Activated naive CD4-positive, alpha-beta T cell treated with Interleukin-2 at 50 U/mL for 16 hours (primary cell): ENCODE results near the gene FOXK2.

ENCODE experiments used
- DNase-seq: peaks from one replicate; pipeline ENCODE4 v3.0.0-alpha.2; 2020

Gene FOXK2

DNA sequence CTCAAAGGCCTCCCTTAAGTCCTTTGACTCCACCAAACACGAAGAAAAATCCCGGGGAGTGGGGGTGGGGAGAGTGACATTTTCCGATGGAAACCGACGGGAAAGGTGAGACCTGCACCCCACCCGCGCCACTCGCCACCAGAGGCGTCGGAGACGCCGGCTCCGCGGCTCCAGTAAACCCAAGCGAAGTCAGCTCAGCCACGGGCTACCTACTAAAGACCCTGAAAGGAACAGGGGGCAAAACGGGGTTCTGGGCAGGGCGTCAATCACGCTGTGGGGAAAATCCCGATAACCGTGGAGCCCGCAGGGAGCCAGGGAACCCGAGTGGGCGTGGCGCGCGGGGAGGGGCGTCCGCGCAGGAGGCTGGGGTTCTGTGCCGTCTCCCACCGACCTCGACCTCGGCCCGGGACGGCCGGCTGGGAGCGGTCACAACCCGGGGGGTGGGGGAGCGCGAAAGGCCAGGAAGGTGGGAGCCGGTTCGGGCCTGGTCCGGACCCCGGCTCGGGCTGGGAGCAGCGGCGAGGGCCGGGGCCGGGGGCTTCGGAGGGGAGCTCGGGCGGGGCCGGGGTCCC, 128.1 kb downstream of the FOXK2 start:
- peak; percentile 61 for DNase-seq

DNA sequence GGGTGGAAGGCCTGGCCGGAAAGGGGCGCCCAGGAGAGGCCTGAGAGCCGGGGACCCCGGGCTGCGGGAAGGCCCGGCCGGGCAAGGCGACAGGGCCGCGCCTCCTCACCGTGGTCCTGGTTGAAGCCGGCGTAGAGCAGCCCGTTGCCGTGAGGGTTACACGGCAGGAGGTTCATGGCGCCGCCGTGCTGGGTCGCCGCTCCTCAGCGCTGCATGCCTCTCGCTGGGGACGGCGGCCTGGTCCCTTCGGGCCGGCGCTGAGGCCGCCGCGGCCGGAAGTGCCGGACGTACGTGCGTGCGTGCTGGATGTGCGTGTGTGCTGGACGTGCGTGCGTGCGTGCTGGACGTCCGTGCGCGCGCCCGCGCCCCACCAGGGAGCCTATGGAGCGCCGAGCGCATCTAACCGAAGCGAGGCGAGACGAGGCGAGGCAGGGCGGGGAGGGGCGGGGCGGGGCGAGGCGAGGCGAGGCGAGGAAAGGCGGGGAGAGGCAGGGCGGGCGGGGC, 128.7 kb downstream of the FOXK2 start, which contains the start of gene WDR45B:
TSS of gene WDR45B (minus strand) at position 280 of the 504 bp plus-strand sequence. CDS start at position 176, 104 bp downstream.
- DNase-seq: peak; percentile 91

DNA sequence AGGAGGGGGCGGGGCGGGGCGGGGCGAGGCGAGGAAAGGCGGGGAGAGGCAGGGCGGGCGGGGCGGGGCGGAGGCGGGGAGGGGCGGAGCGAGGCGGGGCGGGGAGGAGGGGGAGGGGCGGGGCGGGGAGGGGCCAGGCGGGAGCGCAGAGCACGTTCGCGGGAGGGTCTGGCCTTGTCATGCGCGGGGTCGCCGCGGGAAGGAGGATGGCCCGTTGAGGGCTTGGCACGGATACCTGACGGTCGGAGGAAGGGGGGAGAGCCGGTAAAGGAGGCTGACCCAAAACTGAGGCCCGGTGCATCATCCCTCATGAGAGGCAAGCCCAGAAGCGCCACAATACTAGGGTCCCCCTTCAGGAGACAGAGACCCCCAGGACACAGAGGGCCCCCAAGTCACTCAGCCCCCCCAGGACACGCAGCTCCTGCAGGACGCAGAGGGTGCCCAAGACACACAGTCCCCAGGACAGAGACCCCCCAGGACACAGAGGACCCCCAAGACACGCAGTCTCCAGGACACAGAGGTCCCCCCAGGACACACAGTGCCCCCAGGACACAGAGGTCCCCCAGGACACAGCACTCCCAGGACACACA, 129.3 kb downstream of the FOXK2 start:
- DNase-seq: peak; percentile 48

DNA sequence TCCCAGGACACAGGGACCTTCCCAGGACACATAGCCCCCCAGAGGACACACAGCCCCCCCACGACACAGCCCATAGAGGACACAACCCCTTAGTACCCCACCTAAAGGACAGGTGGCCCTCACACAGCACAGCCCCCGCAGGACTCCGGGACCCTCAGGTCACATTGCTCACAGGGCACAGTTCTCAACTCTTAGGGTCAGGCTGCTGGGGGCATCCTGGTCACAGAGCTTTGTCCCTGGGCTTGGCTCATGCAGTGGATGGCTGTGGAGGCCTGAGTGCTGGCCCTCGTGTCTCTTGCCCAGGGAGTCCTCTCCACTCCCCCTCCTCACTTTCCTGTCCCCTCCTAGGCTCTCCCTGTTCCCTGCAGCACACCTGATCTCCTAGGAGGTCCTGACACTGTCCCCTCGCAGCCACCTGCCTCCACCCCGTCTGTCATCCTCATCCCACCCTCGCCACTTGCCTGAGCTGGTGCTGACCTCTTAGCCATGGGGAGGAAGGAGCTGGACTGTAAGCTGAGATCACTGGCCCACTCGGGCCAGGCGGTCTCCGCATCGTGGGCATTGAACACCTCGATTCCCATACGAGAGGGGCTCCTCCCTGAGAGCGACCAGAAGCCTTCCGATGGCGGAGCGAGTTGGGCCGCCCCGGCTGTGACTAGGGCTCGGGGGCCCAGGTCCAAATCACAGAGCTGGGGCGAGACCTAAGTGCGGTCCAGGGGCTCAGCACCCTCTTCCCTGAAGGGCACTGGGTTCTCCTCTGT, 130.1 kb downstream of the FOXK2 start:
- DNase-seq: no peak

DNA sequence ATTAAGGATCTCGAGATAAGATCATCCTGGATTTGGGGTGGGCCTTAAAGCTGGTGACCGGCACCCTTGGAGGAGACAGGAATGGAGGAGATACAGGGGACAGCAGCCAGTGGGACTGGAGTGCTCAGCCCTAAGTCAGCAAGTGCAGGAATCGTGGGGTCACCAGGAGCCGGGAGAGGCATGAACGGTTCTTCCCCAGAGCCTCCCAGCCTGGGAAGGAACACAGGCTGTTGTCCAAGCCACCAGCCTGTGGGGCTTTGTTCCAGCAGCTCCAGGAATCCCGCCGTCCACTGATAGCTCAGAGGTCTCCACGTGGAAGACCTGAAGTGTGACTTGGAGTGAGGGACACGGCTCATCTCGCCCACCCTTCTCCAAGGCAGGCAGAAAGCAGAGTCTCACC, 131.2 kb downstream of the FOXK2 start:
- DNase-seq: no peak

DNA sequence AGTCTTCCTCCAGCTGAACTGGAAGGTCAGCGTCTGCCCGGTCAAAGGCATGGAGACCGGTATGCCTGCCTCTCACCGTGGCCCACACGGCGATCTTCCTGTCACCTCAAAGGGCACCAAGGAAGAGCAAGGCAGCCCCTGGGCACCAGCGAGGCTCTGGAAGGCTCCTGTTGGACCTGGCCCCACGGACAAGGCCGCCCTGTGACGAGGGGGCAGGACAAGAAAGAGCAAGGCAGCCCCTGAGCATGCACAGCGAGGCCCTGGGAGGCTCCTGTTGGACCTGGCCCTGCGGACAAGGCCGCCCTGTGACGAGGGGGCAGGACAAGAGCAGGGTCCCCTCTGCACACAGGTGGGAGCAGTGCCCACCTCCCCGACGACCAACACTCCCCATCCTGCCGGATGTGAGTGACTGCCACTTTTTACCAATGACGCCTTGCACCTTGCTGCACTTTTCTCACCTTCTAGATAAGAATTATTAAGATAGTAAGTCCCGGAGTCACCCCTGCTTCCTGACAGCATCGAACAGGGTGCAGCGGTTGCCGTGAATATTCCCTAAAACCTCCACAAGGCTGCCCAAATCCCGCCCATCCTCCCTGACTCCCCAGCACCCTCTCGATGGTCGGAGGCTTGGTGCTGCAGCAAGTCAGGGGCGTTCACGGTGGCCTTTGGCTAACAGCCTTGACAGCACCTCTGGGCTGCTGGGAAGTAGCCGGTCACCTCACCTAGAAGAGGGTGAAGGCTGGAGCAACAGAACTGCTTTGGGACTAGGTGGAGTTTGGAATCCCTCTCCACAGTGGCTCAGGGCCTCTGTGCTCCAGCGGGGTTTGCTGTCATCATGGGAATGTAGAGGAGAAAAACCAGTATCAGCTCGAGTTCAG, 134.4 kb downstream of the FOXK2 start:
- DNase-seq: no peak
